ENCODE measurements around the gene C2CD4D. TPM values are rescaled to one million over a fixed set of nuclear protein-coding genes. Genes with fewer than 3 reads are reported as not detected.

Gene C2CD4D
- total and polyA plus RNA-seq, 2 of the 13 experiments (the other 11 are each of a cell fraction or from before 2014, with no cell fraction given) = not detected

DNA sequence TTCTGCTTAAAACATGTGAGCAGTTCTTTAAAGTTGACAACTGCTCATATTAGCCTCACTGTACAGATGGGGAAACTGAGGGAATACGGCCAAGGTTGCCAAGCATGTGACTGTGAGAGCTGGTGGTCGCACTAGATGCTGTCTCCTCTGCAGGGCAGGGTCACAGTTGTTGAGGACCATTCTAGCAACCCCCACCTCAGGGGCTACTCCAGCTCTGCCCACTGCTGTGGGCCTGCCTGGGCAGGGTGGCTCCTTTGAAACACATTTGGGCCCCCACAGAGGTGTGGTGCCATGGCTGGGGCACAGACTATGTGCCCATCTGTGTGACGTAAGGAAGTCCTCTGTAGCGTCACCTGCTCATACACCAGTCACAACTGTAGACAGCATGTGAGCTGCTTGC lies 13.1 kb upstream of the C2CD4D start:
- in situ Hi-C loops (cut with HindIII; ENCODE audit: extremely low pct_ligation_motif_present, low pct_unique_long_range_greater_than_20kb) = no loop called here
- no peak for FAIRE-seq

DNA sequence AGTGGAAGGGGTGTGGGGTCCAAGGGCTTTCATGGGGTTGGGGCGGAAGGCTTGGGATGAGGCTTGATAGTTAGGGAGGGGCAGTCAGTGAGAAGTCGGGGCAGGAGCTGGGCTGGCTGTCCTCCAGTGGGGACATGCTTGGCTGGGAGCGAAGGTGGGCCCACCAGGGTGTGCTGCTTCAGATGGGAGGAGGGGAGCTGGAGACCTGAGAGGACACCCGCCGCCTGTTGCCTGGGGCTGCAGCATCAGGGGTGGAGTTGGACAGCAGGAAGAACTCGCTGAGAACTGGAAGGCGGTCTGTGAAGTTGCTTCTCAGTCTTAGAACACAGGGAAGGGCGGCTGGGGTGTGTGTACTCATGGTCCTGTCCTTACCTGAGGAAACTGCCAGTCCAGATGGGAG lies 12.3 kb upstream of the C2CD4D start:
- 22% methylated on average over 4 of the region's 8 CpGs for WGBS (ENCODE audit: low lambda C conversion rate)
- TF ChIP-seq PHF8 (CRISPR knock-in tag; IDR thresholded peaks at IDR 0.05) (no peak), NR2C2 (CRISPR knock-in tag; IDR thresholded peaks at IDR 0.05; ENCODE audit: borderline replicate concordance) (no peak), NFIB (CRISPR knock-in tag; IDR thresholded peaks at IDR 0.05; ENCODE audit: borderline replicate concordance) (no peak), ATM (IDR thresholded peaks at IDR 0.05; ENCODE audit: borderline replicate concordance) (no peak), ZNF572 (CRISPR knock-in tag; IDR thresholded peaks at IDR 0.05) (no peak), ZNF616 (CRISPR knock-in tag; IDR thresholded peaks at IDR 0.05; ENCODE audit: low read depth) (no peak), TARDBP (CRISPR knock-in tag; IDR thresholded peaks at IDR 0.05) (no peak), POLR2A (IDR thresholded peaks at IDR 0.05; ENCODE audit: insufficient read depth in 1 of 2, low read depth in 2 of 2, low read length in 2 of 2) (no peak), NR3C1 (CRISPR knock-in tag; IDR thresholded peaks at IDR 0.05) (no peak), SMARCE1 (IDR thresholded peaks at IDR 0.05; ENCODE audit: borderline replicate concordance) (no peak)
- TF ChIP-seq, protein P1, sequence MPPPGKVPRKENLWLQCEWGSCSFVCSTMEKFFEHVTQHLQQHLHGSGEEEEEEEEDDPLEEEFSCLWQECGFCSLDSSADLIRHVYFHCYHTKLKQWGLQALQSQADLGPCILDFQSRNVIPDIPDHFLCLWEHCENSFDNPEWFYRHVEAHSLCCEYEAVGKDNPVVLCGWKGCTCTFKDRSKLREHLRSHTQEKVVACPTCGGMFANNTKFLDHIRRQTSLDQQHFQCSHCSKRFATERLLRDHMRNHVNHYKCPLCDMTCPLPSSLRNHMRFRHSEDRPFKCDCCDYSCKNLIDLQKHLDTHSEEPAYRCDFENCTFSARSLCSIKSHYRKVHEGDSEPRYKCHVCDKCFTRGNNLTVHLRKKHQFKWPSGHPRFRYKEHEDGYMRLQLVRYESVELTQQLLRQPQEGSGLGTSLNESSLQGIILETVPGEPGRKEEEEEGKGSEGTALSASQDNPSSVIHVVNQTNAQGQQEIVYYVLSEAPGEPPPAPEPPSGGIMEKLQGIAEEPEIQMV (CRISPR knock-in tag; IDR thresholded peaks at IDR 0.05; ENCODE audit: low read depth) = no peak
- TF ChIP-seq, protein P2, sequence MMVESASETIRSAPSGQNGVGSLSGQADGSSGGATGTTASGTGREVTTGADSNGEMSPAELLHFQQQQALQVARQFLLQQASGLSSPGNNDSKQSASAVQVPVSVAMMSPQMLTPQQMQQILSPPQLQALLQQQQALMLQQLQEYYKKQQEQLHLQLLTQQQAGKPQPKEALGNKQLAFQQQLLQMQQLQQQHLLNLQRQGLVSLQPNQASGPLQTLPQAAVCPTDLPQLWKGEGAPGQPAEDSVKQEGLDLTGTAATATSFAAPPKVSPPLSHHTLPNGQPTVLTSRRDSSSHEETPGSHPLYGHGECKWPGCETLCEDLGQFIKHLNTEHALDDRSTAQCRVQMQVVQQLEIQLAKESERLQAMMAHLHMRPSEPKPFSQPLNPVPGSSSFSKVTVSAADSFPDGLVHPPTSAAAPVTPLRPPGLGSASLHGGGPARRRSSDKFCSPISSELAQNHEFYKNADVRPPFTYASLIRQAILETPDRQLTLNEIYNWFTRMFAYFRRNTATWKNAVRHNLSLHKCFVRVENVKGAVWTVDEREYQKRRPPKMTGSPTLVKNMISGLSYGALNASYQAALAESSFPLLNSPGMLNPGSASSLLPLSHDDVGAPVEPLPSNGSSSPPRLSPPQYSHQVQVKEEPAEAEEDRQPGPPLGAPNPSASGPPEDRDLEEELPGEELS (CRISPR knock-in tag; IDR thresholded peaks at IDR 0.05) = no peak
- DNase-seq (ENCODE audit: low spot score) = no peak
- Histone ChIP-seq H3K9me3 (ENCODE audit: low read length) (no peaks in the 10 kb centered on the region), H2AFZ (ENCODE audit: low read length) (no peak overlapping the region), H3K79me2 (ENCODE audit: insufficient read depth, low read length) (no peaks in the 10 kb centered on the region), H3K27ac (ENCODE audit: extremely low read length, insufficient read depth, low read length) (no peak overlapping the region), H3K4me1 (ENCODE audit: insufficient read depth, low read length) (no peaks in the 10 kb centered on the region), H3K36me3 (replicated peaks in 1 of 2; ENCODE audit: control insufficient read depth in 1 of 2, insufficient read depth in 2 of 2, low read length in 2 of 2) (no peaks in the 10 kb centered on the region), H3K9ac (ENCODE audit: insufficient read depth, low read depth, low read length) (no peak overlapping the region), H3K27me3 (ENCODE audit: control insufficient read depth in 1 of 2, insufficient read depth in 2 of 2, low read length in 2 of 2) (peaks cover 6 to 50% of the 10 kb centered on the region in 2 experiments; a peak in 3 of 5 replicates), H3K4me3 (replicated peaks in 1 of 3; ENCODE audit: insufficient read depth in 1 of 3, low read depth in 2 of 3, low read length in 3 of 3) (no peak overlapping the region), H4K20me1 (ENCODE audit: insufficient read depth, low read length) (no peaks in the 10 kb centered on the region), H3K4me2 (ENCODE audit: low read depth, low read length) (no peak overlapping the region)
- no peak for FAIRE-seq
- no peak for ATAC-seq
- intact Hi-C loops (cut with micrococcal nuclease; ENCODE audit: unreplicated experiment) (no loop called here), in situ Hi-C loops (cut with HindIII; ENCODE audit: extremely low pct_ligation_motif_present, low pct_unique_long_range_greater_than_20kb) (no loop called here)
- POLR2A ChIA-PET = no interaction called here
- CTCF ChIA-PET (ENCODE audit: low intra/inter-chr PET ratio, low total read pairs) = no interaction called here
- no TSS peak for BruUV-seq (replicated peaks)

More for the DNA sequence above, 13.1 kb upstream of the C2CD4D start:
- DNase-seq (ENCODE audit: low spot score) (no peak), ATAC-seq (no peak)
- no peak overlapping the region for H2AFZ ChIP-seq (ENCODE audit: low read length)
- no peak overlapping the region for H3K9ac ChIP-seq (ENCODE audit: insufficient read depth, low read depth, low read length)
- peak; percentile 30; the same call in 1 of the 2 replicates for TF ChIP-seq CREB1 (IDR thresholded peaks at IDR 0.05)
- TF ChIP-seq CREB1 (CRISPR knock-in tag; IDR thresholded peaks at IDR 0.05) = no peak
- TF ChIP-seq, protein P3, sequence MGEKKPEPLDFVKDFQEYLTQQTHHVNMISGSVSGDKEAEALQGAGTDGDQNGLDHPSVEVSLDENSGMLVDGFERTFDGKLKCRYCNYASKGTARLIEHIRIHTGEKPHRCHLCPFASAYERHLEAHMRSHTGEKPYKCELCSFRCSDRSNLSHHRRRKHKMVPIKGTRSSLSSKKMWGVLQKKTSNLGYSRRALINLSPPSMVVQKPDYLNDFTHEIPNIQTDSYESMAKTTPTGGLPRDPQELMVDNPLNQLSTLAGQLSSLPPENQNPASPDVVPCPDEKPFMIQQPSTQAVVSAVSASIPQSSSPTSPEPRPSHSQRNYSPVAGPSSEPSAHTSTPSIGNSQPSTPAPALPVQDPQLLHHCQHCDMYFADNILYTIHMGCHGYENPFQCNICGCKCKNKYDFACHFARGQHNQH (CRISPR knock-in tag; IDR thresholded peaks at IDR 0.05) = no peak
- H3K4me1 ChIP-seq (ENCODE audit: insufficient read depth, low read length) = no peaks in the 10 kb centered on the region
- no peak overlapping the region for H3K27ac ChIP-seq (ENCODE audit: extremely low read length, insufficient read depth, low read length)
- BruUV-seq (replicated peaks) = no TSS peak
- WGBS (ENCODE audit: low lambda C conversion rate) = 20% methylated on average over 2 of the region's 4 CpGs
- H4K20me1 ChIP-seq (ENCODE audit: insufficient read depth, low read length) = no peaks in the 10 kb centered on the region
- peaks cover 6 to 46% of the 10 kb centered on the region in 2 experiments; a peak in 3 of 5 replicates for H3K27me3 ChIP-seq (ENCODE audit: control insufficient read depth in 1 of 2, insufficient read depth in 2 of 2, low read length in 2 of 2)
- no peak overlapping the region for H3K4me3 ChIP-seq (replicated peaks in 1 of 3; ENCODE audit: insufficient read depth in 1 of 3, low read depth in 2 of 3, low read length in 3 of 3)
- CTCF ChIA-PET (ENCODE audit: low intra/inter-chr PET ratio, low total read pairs) = no interaction called here
- POLR2A ChIA-PET = no interaction called here
- H3K36me3 ChIP-seq (replicated peaks in 1 of 2; ENCODE audit: control insufficient read depth in 1 of 2, insufficient read depth in 2 of 2, low read length in 2 of 2) = no peaks in the 10 kb centered on the region
- H3K4me2 ChIP-seq (ENCODE audit: low read depth, low read length) = no peak overlapping the region
- H3K9me3 ChIP-seq (ENCODE audit: low read length) = no peaks in the 10 kb centered on the region
- intact Hi-C loops (cut with micrococcal nuclease; ENCODE audit: unreplicated experiment) = no loop called here
- no peaks in the 10 kb centered on the region for H3K79me2 ChIP-seq (ENCODE audit: insufficient read depth, low read length)

Data from HepG2 (cell line).